HUES64 (cell line): Measurements from ENCODE around the gene IGSF23.
"Not testable (repeated sequence)": the region's sequence is repeated elsewhere in the genome, so short reads cannot be mapped to it uniquely, and the experiment has no call there.

ENCODE experiments used
- H3K27ac ChIP-seq: 2 replicates; pipeline ENCODE4 v1.7.0; 2013; ENCODE audit warnings: low read depth, low read length, inconsistent platforms
- H3K27me3 ChIP-seq: 2 replicates; pipeline ENCODE4 v1.6.1; 2013; ENCODE audit warnings: mild to moderate bottlenecking, low read length; ENCODE audit not compliant: insufficient read depth
- H3K36me3 ChIP-seq: 2 replicates; pipeline ENCODE4 v1.6.1; 2013; ENCODE audit warnings: mild to moderate bottlenecking, low read length; ENCODE audit not compliant: insufficient read depth
- H3K4me1 ChIP-seq: 2 replicates; pipeline ENCODE4 v1.6.1; 2013; ENCODE audit warnings: mild to moderate bottlenecking, low read length, moderate library complexity; ENCODE audit not compliant: insufficient read depth
- H3K4me3 ChIP-seq: 2 replicates; pipeline ENCODE4 v1.5.1; 2013; ENCODE audit warnings: mild to moderate bottlenecking, low read length, moderate library complexity
- H3K9ac ChIP-seq: 2 replicates; pipeline ENCODE4 v1.6.1; 2013; ENCODE audit warnings: mild to moderate bottlenecking, low read depth, low read length
- H3K9me3 ChIP-seq: 2 replicates; pipeline ENCODE4 v1.6.1; 2013; ENCODE audit warnings: low read depth, low read length; ENCODE audit not compliant: insufficient read depth
- WGBS: fragments of 150-250, 120-280 bp; methylation state at CpG from one replicate; pipeline ENCODE4 v1.1.7; 2013; ENCODE audit warnings: missing lambda C conversion rate; 5-methylcytosine and 5-hydroxymethylcytosine counted together

The IGSF23 gene

GRCh38 chr19:44660081-44660480 is 46.7 kb downstream of the IGSF23 start:
- WGBS: 96% methylated on average over 4 of the region's 4 CpGs
- no peak overlapping the region for H3K27ac ChIP-seq

GRCh38 chr19:44661205-44661604 is 47.8 kb downstream of the IGSF23 start:
- Histone ChIP-seq H3K9me3 (no peaks in the 10 kb centered on the region), H3K27ac (no peak overlapping the region), H3K27me3 (no peaks in the 10 kb centered on the region), H3K36me3 (peaks cover 64% of the 10 kb centered on the region), H3K4me3 (no peak overlapping the region), H3K9ac (no peak overlapping the region), H3K4me1 (no peaks in the 10 kb centered on the region)
- WGBS: 92% methylated on average over 10 of the region's 11 CpGs

More at GRCh38 chr19:44660081-44660480, 46.7 kb downstream of the IGSF23 start:
- H3K36me3 ChIP-seq: peaks cover 75% of the 10 kb centered on the region
- no peak overlapping the region for H3K4me3 ChIP-seq
- H3K4me1 ChIP-seq: no peaks in the 10 kb centered on the region
- H3K9me3 ChIP-seq: no peaks in the 10 kb centered on the region
- H3K27me3 ChIP-seq: no peaks in the 10 kb centered on the region
- no peak overlapping the region for H3K9ac ChIP-seq

DNA sequence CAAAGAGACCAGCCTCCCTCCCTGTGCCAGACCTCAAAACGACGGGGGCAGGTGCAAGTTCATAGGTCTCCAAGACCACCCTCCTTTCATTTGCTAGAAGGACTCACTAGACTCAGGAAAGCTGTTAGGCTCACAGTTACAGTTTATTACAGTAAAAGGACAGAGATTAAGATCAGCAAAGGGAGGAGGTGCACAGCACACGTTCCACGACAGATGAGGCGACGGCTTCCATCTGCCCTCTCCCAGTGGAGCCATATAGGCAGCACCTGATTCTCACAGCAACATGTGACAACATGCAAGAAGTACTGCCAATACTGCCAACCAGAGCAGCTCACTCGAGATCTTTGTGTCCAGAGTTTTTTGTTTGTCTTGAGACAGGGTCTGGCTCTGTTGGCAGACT is 48.5 kb downstream of the IGSF23 start:
- H3K4me1 ChIP-seq: no peaks in the 10 kb centered on the region
- no peak overlapping the region for H3K4me3 ChIP-seq
- H3K36me3 ChIP-seq: peaks cover 61% of the 10 kb centered on the region
- no peak overlapping the region for H3K27ac ChIP-seq
- 97% methylated on average over 7 of the region's 7 CpGs for WGBS
- H3K9me3 ChIP-seq: no peaks in the 10 kb centered on the region
- no peak overlapping the region for H3K9ac ChIP-seq
- H3K27me3 ChIP-seq: no peaks in the 10 kb centered on the region

GRCh38 chr19:44662691-44663385 is 49.5 kb downstream of the IGSF23 start:
- Histone ChIP-seq H3K27ac (no peak overlapping the region), H3K9me3 (no peaks in the 10 kb centered on the region), H3K27me3 (no peaks in the 10 kb centered on the region), H3K9ac (no peak overlapping the region), H3K4me3 (no peak overlapping the region), H3K4me1 (no peaks in the 10 kb centered on the region), H3K36me3 (peaks cover 56% of the 10 kb centered on the region)
- WGBS: 90% methylated on average over 7 of the region's 7 CpGs

- WGBS: 95% methylated on average over 5 of the region's 5 CpGs
- Histone ChIP-seq H3K9me3 (no peaks in the 10 kb centered on the region), H3K4me1 (no peaks in the 10 kb centered on the region), H3K27me3 (no peaks in the 10 kb centered on the region), H3K36me3 (peaks cover 44% of the 10 kb centered on the region), H3K9ac (no peak overlapping the region), H3K27ac (no peak overlapping the region), H3K4me3 (no peak overlapping the region)
Measured at GRCh38 chr19:44663996-44664395, 50.6 kb downstream of the IGSF23 start.

DNA sequence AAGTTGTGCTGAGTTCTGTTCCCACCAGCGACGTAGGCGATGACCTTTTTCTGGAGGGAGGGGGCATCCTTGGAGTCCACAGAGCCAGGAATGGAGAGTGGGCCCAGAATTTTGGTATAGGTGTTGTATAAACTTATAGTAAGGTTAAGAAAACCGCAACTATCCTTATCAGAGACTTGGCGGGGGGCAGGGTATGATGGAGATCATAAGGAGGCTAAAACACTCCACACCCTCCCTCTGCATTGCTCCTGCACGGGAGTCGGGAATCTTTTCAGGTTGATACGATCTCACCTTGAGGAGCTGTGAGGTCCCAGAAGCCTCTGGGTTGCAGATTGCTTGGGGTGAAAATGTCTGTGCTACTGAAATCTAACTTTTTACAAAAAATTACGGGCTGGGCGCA is 51.6 kb downstream of the IGSF23 start:
- Histone ChIP-seq H3K9me3 (no peaks in the 10 kb centered on the region), H3K36me3 (peaks cover 36% of the 10 kb centered on the region), H3K4me1 (no peaks in the 10 kb centered on the region), H3K27me3 (no peaks in the 10 kb centered on the region), H3K4me3 (no peak overlapping the region), H3K27ac (no peak overlapping the region), H3K9ac (no peak overlapping the region)
- 89% methylated on average over 9 of the region's 10 CpGs for WGBS

GRCh38 chr19:44666852-44667556 is 53.6 kb downstream of the IGSF23 start:
- Histone ChIP-seq H3K9me3 (no peaks in the 10 kb centered on the region), H3K27ac (no peak overlapping the region), H3K4me3 (no peak overlapping the region), H3K4me1 (no peaks in the 10 kb centered on the region), H3K27me3 (no peaks in the 10 kb centered on the region), H3K36me3 (peaks cover 16% of the 10 kb centered on the region), H3K9ac (no peak overlapping the region)
- 89% methylated on average over 6 of the region's 7 CpGs for WGBS

DNA sequence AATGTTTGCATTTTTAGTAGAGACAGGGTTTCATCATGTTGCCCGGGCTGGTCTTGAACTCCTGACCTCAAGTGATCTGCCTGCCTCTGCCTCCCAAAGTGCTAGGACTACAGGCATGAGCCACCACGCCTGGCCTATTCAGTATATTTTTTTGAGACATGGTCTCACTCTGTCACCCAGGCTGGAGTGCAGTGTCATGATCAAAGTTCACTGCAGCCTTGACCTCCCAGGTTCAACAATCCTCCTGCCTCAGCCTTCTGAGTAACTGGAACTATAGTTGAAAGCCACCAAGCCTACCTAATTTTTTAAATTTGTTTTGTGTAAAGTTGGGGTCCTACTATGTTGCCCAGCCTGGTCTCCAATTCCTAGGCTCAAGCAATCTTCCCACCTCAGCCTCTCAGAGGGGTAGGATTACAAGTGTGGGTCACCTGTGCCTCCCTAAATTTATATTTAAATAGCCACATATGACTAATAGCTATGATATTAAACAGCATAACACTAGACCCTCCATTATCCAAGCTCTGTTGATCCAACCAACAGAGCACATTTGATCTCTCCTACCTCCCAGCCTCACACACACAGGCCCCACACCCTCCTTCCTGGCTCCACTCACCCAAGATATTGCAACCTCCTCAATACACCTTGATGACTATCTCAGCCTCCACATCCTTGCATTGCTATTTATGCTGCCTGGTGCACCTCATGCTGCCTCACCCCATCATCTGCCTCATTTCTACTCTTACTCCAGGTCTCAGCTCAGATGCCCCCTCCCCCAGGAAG is 55.8 kb downstream of the IGSF23 start:
- Histone ChIP-seq H3K9me3 (no peaks in the 10 kb centered on the region), H3K9ac (no peak overlapping the region), H3K27ac (no peak overlapping the region), H3K27me3 (no peaks in the 10 kb centered on the region), H3K4me1 (no peaks in the 10 kb centered on the region), H3K36me3 (no peaks in the 10 kb centered on the region), H3K4me3 (no peak overlapping the region)
- 94% methylated on average over 2 of the region's 2 CpGs for WGBS

DNA sequence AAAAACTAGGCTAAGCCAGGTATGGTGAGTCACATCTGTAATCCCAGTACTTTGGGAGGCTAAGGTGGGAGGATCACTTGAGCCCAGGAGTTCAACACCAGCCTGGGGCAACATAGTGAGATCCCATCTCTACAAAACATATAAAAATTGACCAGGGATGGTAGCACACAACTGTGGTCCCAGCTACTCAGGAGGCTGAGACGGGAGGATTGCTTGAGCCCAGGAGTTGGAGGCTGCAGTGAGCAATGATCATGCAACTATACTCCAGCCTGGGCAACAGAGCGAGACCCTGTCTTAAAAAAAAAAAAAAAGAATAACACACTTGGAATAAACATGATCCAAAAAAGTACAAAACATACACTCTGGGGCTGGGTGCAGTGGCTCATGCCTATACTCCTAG is 56.7 kb downstream of the IGSF23 start:
- WGBS: 96% methylated on average over 2 of the region's 2 CpGs
- not testable (repeated sequence) for H3K27ac ChIP-seq, H3K27me3 ChIP-seq, H3K9me3 ChIP-seq, H3K36me3 ChIP-seq, H3K9ac ChIP-seq, H3K4me1 ChIP-seq, H3K4me3 ChIP-seq

DNA sequence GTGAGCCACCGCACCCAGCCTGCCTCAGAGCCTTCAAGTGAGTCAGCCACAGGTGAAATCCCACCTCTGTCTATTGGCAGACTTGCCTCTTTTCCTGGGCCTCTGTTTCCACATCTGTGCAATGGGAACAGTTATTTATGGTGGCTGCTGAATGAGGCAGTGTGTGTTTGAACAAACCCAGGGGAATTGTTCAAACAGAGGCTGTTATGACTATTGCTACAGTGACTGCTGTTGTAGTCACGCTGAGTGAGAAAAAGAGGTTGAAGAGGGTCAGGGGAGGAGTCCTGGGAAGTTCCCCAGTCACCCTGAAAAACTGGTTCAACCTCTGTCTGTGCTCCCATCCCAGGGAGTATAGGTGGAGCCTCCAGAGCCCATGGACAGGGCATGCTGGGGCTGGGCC is 58.0 kb downstream of the IGSF23 start, which contains the start of gene CEACAM19:
Gene CEACAM19 (plus strand): TSS at position 83 of the 400 bp plus-strand sequence. CDS start 450 bp downstream, outside the sequence.
- H3K36me3 ChIP-seq: no peaks in the 10 kb centered on the region
- no peak within 1 kb of the TSS for H3K27ac ChIP-seq
- no peaks in the 10 kb centered on the region for H3K4me1 ChIP-seq
- H3K27me3 ChIP-seq: no peaks in the 10 kb centered on the region
- no peaks in the 10 kb centered on the region for H3K9me3 ChIP-seq
- 91% methylated on average over 2 of the region's 2 CpGs for WGBS
- no peak within 1 kb of the TSS for H3K4me3 ChIP-seq
- H3K9ac ChIP-seq: no peak within 1 kb of the TSS

DNA sequence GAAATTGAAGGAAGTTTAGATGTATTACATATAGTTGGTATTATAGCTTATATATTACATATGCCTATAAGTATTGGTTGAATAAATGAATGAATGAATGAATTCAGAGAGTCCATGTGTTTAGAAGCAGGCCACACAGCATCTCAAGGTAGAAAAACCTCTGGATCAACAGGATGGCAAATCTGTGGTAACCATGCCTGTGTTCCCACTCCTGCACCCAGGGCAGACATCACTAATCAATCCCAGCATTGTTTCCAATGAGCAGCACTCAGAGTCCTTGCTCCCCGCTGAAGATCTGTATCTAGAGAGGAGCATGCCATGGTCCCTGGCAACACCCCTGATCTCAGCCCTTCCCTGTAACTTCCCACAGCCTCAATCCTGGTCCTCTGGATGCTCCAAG is 58.9 kb downstream of the IGSF23 start:
- Histone ChIP-seq H3K27me3 (no peaks in the 10 kb centered on the region), H3K9me3 (no peaks in the 10 kb centered on the region), H3K4me1 (peaks cover under 1% of the 10 kb centered on the region; the same call in 1 of the 2 replicates), H3K36me3 (no peaks in the 10 kb centered on the region), H3K27ac (no peak overlapping the region), H3K4me3 (no peak overlapping the region), H3K9ac (no peak overlapping the region)
- WGBS: 69% methylated on average over 1 of the region's 1 CpG
